Epithelial cell of prostate (primary cell): ENCODE measurements around the gene PLLP.
"Not testable (repeated sequence)": the region's sequence is repeated elsewhere in the genome, so short reads cannot be mapped to it uniquely, and the experiment has no call there.

ENCODE experiments used
- DNase-seq: peaks from one replicate; pipeline ENCODE4 v3.0.0-alpha.2; 2011; ENCODE audit warnings: low read depth, low spot score
- H3K27ac ChIP-seq: fragments of 450-650 bp; 2 replicates; pipeline ENCODE4 v1.5.1; 2017; ENCODE audit warnings: mild to moderate bottlenecking

The PLLP gene

DNA sequence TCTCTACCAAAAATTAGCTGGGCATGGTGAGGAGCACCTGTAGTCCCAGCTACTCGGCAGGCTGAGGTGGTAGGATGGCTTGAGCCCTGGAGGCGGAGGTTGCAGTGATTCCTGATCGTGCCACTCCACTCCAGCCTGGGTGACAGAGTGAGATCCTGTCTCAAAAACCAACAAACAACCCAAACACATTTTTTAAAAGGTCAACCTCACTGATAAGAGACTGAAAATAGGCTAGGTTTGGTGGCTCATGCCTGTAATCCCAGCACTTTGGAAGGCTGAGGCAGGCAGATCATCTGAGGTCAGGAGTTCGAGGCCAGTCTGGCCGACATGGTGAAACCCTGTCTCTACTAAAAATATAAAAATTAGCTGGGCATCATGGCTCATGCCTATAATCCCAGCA lies 8.5 kb downstream of the PLLP start:
- peak overlapping the region; percentile 94 for H3K27ac ChIP-seq
- DNase-seq = not testable (repeated sequence)

- DNase-seq = no peak
- no peak overlapping the region for H3K27ac ChIP-seq
Observed at GRCh38 chr16:57273826-57274225, 10.6 kb downstream of the PLLP start.

DNA sequence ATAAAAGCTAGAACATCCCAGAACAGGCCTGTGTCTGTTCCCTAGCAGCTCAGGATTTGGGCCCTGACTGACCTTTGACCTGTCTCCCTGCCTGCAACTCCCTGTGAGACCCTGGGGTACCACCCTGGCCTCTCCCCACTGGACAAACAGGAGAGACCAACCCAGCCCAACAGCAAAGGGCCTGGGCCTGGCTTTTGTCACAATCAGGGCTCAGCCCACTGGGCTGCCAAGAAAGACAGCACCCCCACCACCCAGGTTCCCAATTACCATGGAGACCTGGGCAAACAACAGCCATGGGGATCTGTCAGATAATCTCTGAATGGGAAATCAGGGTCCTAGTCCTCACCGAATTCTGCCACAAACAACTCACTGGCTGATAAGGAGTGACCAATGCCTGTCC lies 11.1 kb downstream of the PLLP start:
- no peak overlapping the region for H3K27ac ChIP-seq
- DNase-seq = no peak

DNA sequence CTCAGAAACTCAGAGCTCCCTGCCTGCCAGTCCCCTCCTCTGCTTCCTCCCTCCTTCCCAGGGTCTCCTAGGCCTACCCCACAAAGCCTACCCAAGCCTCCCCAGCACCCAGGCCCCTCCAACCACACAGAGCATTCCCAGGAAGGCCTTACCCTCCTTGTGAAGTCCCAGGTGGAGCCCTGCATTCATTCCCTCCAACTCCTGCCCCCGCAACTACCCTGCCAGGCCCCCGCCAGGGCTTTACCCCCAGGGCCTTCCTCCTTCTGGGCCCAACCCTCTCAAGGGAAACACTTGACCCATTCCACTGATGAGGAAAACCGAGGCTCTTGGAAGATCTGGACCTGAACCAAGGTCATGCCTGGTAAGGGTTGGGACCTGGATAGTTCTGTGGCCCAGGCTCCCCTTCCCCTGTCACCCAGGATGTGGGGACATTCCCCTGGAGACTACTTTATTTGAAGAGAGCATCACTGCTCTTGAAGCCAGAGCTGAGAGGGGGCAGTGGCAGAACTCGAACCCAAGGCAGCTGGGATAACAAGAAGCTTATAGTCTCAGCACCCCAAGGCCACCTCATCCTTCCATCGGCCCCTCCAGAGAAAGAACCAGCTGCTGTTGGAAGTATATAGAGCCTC lies 12.5 kb downstream of the PLLP start:
- no peak overlapping the region for H3K27ac ChIP-seq
- no peak for DNase-seq

GRCh38 chr16:57271063-57271345 lies 13.5 kb downstream of the PLLP start:
- no peak overlapping the region for H3K27ac ChIP-seq

GRCh38 chr16:57270221-57271062 lies 14.0 kb downstream of the PLLP start:
- no peak for DNase-seq
- no peak overlapping the region for H3K27ac ChIP-seq

More at GRCh38 chr16:57271063-57271345, 13.5 kb downstream of the PLLP start:
- no peak for DNase-seq

- no peak overlapping the region for H3K27ac ChIP-seq
- DNase-seq = no peak
Observed at GRCh38 chr16:57268804-57269800, 15.4 kb downstream of the PLLP start.

DNA sequence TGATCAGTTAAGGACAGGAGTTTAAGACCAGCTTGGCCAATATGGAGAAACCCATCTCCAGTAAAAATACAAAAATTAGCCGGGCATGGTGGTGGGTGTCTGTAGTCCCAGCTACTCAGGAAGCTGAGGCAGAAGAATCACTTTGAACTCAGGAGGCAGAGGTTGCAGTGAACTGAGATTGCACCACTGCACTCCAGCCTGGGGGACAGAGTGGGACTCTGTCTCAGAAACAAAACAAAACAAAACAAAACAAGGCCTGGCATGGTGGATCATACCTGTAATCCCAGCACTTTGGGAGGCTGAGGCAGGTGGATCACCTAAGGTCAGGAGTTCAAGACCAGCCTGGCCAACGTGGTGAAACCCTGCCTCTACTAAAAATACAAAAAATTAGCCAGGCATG lies 17.1 kb downstream of the PLLP start:
- DNase-seq, H3K27ac ChIP-seq: not testable (repeated sequence)

GRCh38 chr16:57266531-57267260 lies 17.8 kb downstream of the PLLP start:
- peak overlapping the region; percentile 54 for H3K27ac ChIP-seq
- no peak for DNase-seq

GRCh38 chr16:57265850-57266530 lies 18.5 kb downstream of the PLLP start:
- DNase-seq = no peak
- H3K27ac ChIP-seq = peak overlapping the region; percentile 54

DNA sequence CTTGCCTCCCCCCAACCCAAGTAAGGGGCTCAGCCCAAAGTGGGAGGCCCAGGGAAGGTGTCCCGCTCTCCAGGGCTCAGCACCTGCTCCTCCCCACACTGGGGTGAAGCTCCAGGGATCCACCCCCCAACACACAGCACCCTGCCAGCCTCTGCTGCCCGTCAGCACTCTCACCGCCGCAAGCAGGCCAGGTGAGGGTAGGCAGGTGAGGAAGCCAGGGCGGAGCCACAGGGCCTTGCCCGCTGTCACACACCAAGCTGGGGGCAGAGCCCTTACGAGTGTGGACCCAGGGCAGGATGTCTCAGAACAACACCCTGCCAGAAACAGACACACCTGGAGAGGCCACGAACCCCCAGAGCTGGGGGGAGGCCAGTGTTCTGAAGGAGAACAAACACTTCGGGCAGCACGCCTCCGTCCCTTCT lies 19.5 kb downstream of the PLLP start:
- DNase-seq = no peak
- peak overlapping the region; percentile 54 for H3K27ac ChIP-seq

- DNase-seq = no peak
- no peak overlapping the region for H3K27ac ChIP-seq
Observed at GRCh38 chr16:57264381-57264780, 20.1 kb downstream of the PLLP start.

GRCh38 chr16:57263541-57264351 lies 20.7 kb downstream of the PLLP start:
- peak overlapping the region; percentile 6 for H3K27ac ChIP-seq
- no peak for DNase-seq

DNA sequence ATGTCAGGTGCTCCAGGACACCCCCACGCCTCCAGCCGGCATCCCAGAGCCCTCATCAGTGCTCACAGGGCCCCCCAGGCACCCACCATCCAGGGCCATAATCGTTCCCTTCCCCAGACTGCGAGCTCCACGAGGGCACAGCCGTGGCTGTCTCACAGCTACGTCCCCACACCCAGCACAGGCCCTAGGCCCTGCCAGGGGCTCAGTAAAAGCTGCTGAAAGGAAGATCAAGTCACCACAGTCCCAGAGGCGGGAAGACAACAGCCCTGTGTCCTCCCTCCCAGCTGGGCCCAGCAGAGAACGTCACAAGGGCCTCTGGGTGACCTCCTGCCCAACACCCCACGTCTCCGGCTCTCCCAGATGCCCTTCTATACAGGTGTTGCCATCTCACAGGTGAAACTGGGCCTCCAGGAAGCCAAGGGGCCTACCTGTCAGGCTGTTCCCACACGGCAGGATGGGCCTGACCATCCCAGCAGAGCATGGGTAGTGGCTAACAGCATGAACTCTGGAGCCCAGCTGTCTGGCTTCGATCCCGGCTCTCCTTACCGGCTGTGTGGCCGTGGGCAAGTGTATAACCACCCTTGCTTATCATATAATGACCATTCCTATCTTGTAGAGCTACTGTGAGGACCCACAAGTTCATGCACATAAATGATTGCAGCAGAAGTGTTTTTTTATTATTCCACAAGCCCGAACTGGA lies 21.5 kb downstream of the PLLP start:
- peak overlapping the region; percentile 6 for H3K27ac ChIP-seq
- no peak for DNase-seq

DNA sequence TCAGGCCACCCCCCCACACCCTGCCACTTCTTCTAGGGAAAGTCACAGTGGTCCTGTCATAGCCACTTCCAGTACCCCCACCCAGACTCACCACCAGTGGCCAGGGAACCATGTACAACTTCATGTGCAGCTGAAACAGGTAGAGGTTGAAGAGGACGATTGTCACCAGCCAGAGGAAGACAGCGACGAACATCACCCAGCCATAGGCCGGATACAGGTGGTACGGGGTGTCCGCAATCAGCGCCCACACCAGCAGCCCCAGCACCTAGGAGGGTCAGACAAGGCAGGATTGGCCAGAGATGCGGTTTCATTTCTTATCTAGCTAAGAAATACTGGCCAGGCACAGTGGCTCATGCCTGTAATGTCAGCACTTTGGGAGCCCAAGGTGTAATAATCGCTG lies 22.7 kb downstream of the PLLP start:
- DNase-seq = no peak
- no peak overlapping the region for H3K27ac ChIP-seq

- DNase-seq = no peak
Observed at GRCh38 chr16:57260294-57260929, 24.1 kb downstream of the PLLP start.

DNA sequence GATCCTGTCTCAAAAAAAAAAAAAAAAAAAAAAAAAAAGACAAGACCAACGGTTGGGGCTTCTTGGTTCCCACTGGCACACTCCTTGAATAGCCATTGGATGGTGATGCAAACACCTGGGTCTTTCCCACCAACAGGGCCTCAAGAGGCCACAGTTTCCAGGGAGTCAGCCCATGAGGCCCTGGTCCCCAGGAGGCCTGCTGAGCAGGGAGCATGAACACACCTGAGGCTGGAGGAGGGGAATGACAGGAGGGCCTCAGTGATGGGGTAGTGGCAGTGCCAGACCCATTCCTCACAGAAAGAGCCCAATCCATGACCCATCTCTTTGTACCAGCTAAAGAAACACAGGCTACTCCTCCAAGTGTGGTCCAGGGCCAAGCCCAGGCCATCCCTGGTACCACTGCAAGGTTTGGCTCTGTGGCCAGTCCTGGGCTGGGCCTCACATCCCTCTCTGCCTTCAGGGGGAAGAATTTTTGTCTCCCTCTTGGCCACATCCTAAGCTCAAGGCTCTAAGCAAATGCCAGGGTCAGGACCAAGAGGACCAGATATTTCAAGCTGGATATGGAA lies 25.5 kb downstream of the PLLP start:
- no peak for DNase-seq
- H3K27ac ChIP-seq = no peak overlapping the region

More at GRCh38 chr16:57260294-57260929, 24.1 kb downstream of the PLLP start:
- peak overlapping the region; percentile 79 for H3K27ac ChIP-seq
